Liver (tissue), 9 donors: ENCODE results near the gene PAX4. TPM values are rescaled to one million over a fixed set of nuclear protein-coding genes. Genes with fewer than 3 reads are reported as not detected.

Experiments used
- DNase-seq: peaks from one replicate; pipeline ENCODE4 v3.0.0-alpha.2; 2017; ENCODE audit warnings: low spot score
- H3K27ac ChIP-seq, 2 donors: one replicate each; pipeline ENCODE4 v1.7.0; 2013; ENCODE audit warnings: inconsistent platforms in 2 of 2, low read length in 2 of 2, control low read depth in 1 of 2, low read depth in 1 of 2, mild to moderate bottlenecking in 1 of 2
- H3K27me3 ChIP-seq, 4 donors: one replicate each; pipeline versions ENCODE4 v1.6.1 to v1.7.0; 2013; ENCODE audit warnings: low read length in 3 of 4, inconsistent platforms in 1 of 4, mild to moderate bottlenecking in 1 of 4, moderate library complexity in 1 of 4; ENCODE audit not compliant: control insufficient read depth in 4 of 4, insufficient read depth in 4 of 4
- H3K36me3 ChIP-seq, 4 donors: one replicate each; pipeline versions ENCODE4 v1.6.1 to v1.7.0; 2013; ENCODE audit warnings: low read length in 3 of 4, mild to moderate bottlenecking in 3 of 4, low read depth in 1 of 4, moderate library complexity in 1 of 4; ENCODE audit not compliant: control insufficient read depth in 4 of 4, insufficient read depth in 3 of 4
- H3K4me1 ChIP-seq, 4 donors: one replicate each; pipeline versions ENCODE4 v1.6.1 to v1.7.0; 2013; ENCODE audit warnings: low read length in 3 of 4, mild to moderate bottlenecking in 3 of 4, moderate library complexity in 1 of 4; ENCODE audit not compliant: control insufficient read depth in 4 of 4, insufficient read depth in 4 of 4
- H3K4me3 ChIP-seq, 3 donors: one replicate each; pipeline versions ENCODE4 v1.6.1 to v1.7.0; 2013; ENCODE audit warnings: low read length in 3 of 3, control low read depth in 1 of 3, low read depth in 1 of 3, mild to moderate bottlenecking in 1 of 3
- H3K9ac ChIP-seq, 2 donors: one replicate each; pipeline ENCODE4 v1.7.0; 2013; ENCODE audit warnings: low read length in 2 of 2, mild to moderate bottlenecking in 2 of 2, moderate library complexity in 2 of 2, control low read depth in 1 of 2, low read depth in 1 of 2
- H3K9me3 ChIP-seq, 4 donors: one replicate each; pipeline versions ENCODE4 v1.6.1 to v1.7.0; 2013; ENCODE audit warnings: low read length in 3 of 4; ENCODE audit not compliant: control insufficient read depth in 4 of 4
- EGR1 ChIP-seq, 2 donors: IDR thresholded peaks; 2 replicates each; pipeline ENCODE4 v1.6.1; 2016 to 2018; ENCODE audit warnings: antibody characterized with exemption in 2 of 2, low read depth in 2 of 2
- FOXA1 ChIP-seq: IDR thresholded peaks from 2 replicates; pipeline ENCODE4 v1.6.1; 2016; ENCODE audit warnings: antibody characterized with exemption
- FOXA2 ChIP-seq: IDR thresholded peaks from 2 replicates; pipeline ENCODE4 v1.6.1; 2016; ENCODE audit warnings: antibody characterized with exemption
- GABPA ChIP-seq, 2 donors: IDR thresholded peaks in 1 of 2; conservative IDR thresholded peaks in 1 of 2; 2 replicates each; pipeline ENCODE4 v1.6.1; 2016; ENCODE audit warnings: antibody characterized with exemption in 2 of 2, mild to moderate bottlenecking in 1 of 2, moderate library complexity in 1 of 2
- HNF4A ChIP-seq, 2 donors: conservative IDR thresholded peaks; 2 replicates each; pipeline ENCODE4 v1.6.1; 2016; ENCODE audit warnings: antibody characterized with exemption in 2 of 2, mild to moderate bottlenecking in 2 of 2
- HNF4G ChIP-seq: IDR thresholded peaks from 2 replicates; pipeline ENCODE4 v1.6.1; 2016; ENCODE audit warnings: antibody characterized with exemption
- JUND ChIP-seq, 2 donors: IDR thresholded peaks; 2 replicates each; pipeline ENCODE4 v1.6.1; 2016; ENCODE audit warnings: antibody characterized with exemption in 2 of 2
- NR2F2 ChIP-seq: IDR thresholded peaks from 2 replicates; pipeline ENCODE4 v1.6.1; 2016; ENCODE audit warnings: antibody characterized with exemption
- RAD21 ChIP-seq, 2 donors: IDR thresholded peaks; 2 replicates each; pipeline ENCODE4 v1.6.1; 2016; ENCODE audit warnings: antibody characterized with exemption in 2 of 2, mild to moderate bottlenecking in 2 of 2
- REST ChIP-seq: IDR thresholded peaks from 2 replicates; pipeline ENCODE4 v1.6.1; 2016; ENCODE audit warnings: antibody characterized with exemption, mild to moderate bottlenecking
- RXRA ChIP-seq, 2 donors: IDR thresholded peaks; 2 replicates each; pipeline ENCODE4 v1.6.1; 2017 to 2018; ENCODE audit warnings: antibody characterized with exemption in 2 of 2, mild to moderate bottlenecking in 1 of 2
- SP1 ChIP-seq: IDR thresholded peaks from 2 replicates; pipeline ENCODE4 v1.6.1; 2018; ENCODE audit warnings: antibody characterized with exemption, mild to moderate bottlenecking
- TAF1 ChIP-seq: conservative IDR thresholded peaks from 2 replicates; pipeline ENCODE4 v1.6.1; 2016; ENCODE audit warnings: antibody characterized with exemption, mild to moderate bottlenecking
- YY1 ChIP-seq: IDR thresholded peaks from 2 replicates; pipeline ENCODE4 v1.6.1; 2016; ENCODE audit warnings: antibody characterized with exemption, mild to moderate bottlenecking
- WGBS: extraction: QIAGEN DNeasy Blood & Tissue Kit; methylation state at CpG from one replicate; pipeline ENCODE4 v1.1.7; 2013; 5-methylcytosine and 5-hydroxymethylcytosine counted together
- polyA plus RNA-seq, 2 donors: library from polyadenylated mRNA; stranded (reverse) in 1 of 2; unstranded in 1 of 2; fragments of 200-250 nt in 1 of 2; fragments of >200 nt in 1 of 2; fragmentation: Nextera tagmentation in 1 of 2; extraction: Ambion mirVana in 1 of 2; gene quantifications; one replicate each; pipeline versions ENCODE4 v1.2.1 to v1.2.3, GENCODE V29; 2013 to 2015
- total RNA-seq, 2 donors: library from RNA; depleted of rRNA; stranded (reverse); fragments of >200 nt; gene quantifications; one replicate each; pipeline ENCODE4 v1.2.3, GENCODE V29; 2014
- TF ChIP-seq, protein P1 (sequence below): IDR thresholded peaks from 2 replicates; pipeline ENCODE4 v1.6.1; 2016; ENCODE audit warnings: antibody characterized with exemption
- TF ChIP-seq, protein P2 (sequence below): IDR thresholded peaks from 2 replicates; pipeline ENCODE4 v1.6.1; 2016; ENCODE audit warnings: antibody characterized with exemption
- TF ChIP-seq, protein P3 (sequence below): fragments of 150-350 bp; IDR thresholded peaks from 2 replicates; pipeline ENCODE4 v1.5.1; 2017; ENCODE audit warnings: improper control_type of control experiment, low read depth, low read length; ENCODE audit not compliant: missing input control
- donor health status: healthy.
- donor health status: healthy.
- donor health status: healthy.
- donor health status: healthy.
- donor health status: healthy.

Gene PAX4
- total and polyA plus RNA-seq, 4 donors, result not detected

- no peak for TF ChIP-seq RXRA (IDR thresholded peaks at IDR 0.05)
- TF ChIP-seq HNF4A (conservative IDR thresholded peaks at IDR 0.05), result no peak
- TF ChIP-seq EGR1 (IDR thresholded peaks at IDR 0.05; ENCODE audit: low read depth in 2 of 2), result no peak
- TF ChIP-seq FOXA2, result no peak
- no peak for TF ChIP-seq JUND (IDR thresholded peaks at IDR 0.05)
Measured at GRCh38 chr7:127619681-127620405, 1.9 kb upstream of the PAX4 start (continued).

- Histone ChIP-seq H3K4me3 (no peak overlapping the region), H3K27ac (no peak overlapping the region), H3K27me3 (peaks cover 0 to 14% (median 3%) of the 10 kb centered on the region in 4 donors), H3K9ac (no peak overlapping the region), H3K36me3 (no peaks in the 10 kb centered on the region), H3K4me1 (peaks cover 0 to 5% (median 0%) of the 10 kb centered on the region in 4 donors), H3K9me3 (no peaks in the 10 kb centered on the region)
- WGBS, result 61% methylated on average over 1 of the region's 1 CpG
- TF ChIP-seq REST, result no peak
- no peak for TF ChIP-seq HNF4A (conservative IDR thresholded peaks at IDR 0.05)
- TF ChIP-seq TAF1, result no peak
- no peak for TF ChIP-seq GABPA (IDR thresholded peaks at IDR 0.05 in 1 of 2, conservative IDR thresholded peaks at IDR 0.05 in 1 of 2)
- TF ChIP-seq, protein P1, sequence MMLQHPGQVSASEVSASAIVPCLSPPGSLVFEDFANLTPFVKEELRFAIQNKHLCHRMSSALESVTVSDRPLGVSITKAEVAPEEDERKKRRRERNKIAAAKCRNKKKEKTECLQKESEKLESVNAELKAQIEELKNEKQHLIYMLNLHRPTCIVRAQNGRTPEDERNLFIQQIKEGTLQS, result no peak
- no peak for TF ChIP-seq NR2F2
- TF ChIP-seq, protein P2, sequence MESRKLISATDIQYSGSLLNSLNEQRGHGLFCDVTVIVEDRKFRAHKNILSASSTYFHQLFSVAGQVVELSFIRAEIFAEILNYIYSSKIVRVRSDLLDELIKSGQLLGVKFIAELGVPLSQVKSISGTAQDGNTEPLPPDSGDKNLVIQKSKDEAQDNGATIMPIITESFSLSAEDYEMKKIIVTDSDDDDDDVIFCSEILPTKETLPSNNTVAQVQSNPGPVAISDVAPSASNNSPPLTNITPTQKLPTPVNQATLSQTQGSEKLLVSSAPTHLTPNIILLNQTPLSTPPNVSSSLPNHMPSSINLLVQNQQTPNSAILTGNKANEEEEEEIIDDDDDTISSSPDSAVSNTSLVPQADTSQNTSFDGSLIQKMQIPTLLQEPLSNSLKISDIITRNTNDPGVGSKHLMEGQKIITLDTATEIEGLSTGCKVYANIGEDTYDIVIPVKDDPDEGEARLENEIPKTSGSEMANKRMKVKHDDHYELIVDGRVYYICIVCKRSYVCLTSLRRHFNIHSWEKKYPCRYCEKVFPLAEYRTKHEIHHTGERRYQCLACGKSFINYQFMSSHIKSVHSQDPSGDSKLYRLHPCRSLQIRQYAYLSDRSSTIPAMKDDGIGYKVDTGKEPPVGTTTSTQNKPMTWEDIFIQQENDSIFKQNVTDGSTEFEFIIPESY, result no peak
- TF ChIP-seq RAD21 (IDR thresholded peaks at IDR 0.05), result no peak
- no peak for DNase-seq
Measured at GRCh38 chr7:127618775-127619174, 833 bp upstream of the PAX4 start.

DNA sequence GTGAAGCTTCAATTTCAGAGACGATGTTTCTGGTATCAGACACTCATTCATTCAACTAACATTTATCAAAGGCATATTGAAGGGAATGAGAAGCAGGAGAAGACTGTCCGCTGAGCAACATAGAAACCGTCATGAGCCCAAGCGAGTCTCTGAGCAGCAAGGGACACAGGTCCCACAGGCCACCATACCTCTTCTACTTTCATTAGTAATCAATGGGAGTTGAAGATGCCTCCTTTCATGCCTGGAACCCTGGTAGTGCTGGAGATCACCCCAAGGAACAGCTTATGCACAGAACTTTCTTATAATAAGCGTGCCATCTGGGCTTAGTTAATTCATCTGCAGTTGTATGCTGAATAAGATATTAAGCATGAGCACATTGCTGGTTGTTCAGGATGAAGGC lies 1.2 kb downstream of the PAX4 start:
- Histone ChIP-seq H3K9me3 (no peaks in the 10 kb centered on the region), H3K27me3 (peaks cover 0 to 12% (median 3%) of the 10 kb centered on the region in 4 donors)
- WGBS, result 78% methylated on average over 5 of the region's 5 CpGs

More for the DNA sequence above, 1.2 kb downstream of the PAX4 start:
- no peak overlapping the region for H3K4me3 ChIP-seq
- H3K4me1 ChIP-seq, result peaks cover 0 to 5% (median 0%) of the 10 kb centered on the region in 4 donors
- H3K27ac ChIP-seq, result no peak overlapping the region
- no peaks in the 10 kb centered on the region for H3K36me3 ChIP-seq
- TF ChIP-seq NR2F2, result no peak
- TF ChIP-seq EGR1 (IDR thresholded peaks at IDR 0.05; ENCODE audit: low read depth in 2 of 2), result no peak
- TF ChIP-seq, protein P3, sequence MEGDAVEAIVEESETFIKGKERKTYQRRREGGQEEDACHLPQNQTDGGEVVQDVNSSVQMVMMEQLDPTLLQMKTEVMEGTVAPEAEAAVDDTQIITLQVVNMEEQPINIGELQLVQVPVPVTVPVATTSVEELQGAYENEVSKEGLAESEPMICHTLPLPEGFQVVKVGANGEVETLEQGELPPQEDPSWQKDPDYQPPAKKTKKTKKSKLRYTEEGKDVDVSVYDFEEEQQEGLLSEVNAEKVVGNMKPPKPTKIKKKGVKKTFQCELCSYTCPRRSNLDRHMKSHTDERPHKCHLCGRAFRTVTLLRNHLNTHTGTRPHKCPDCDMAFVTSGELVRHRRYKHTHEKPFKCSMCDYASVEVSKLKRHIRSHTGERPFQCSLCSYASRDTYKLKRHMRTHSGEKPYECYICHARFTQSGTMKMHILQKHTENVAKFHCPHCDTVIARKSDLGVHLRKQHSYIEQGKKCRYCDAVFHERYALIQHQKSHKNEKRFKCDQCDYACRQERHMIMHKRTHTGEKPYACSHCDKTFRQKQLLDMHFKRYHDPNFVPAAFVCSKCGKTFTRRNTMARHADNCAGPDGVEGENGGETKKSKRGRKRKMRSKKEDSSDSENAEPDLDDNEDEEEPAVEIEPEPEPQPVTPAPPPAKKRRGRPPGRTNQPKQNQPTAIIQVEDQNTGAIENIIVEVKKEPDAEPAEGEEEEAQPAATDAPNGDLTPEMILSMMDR, result no peak
- TF ChIP-seq HNF4A (conservative IDR thresholded peaks at IDR 0.05), result no peak
- no peak for TF ChIP-seq YY1
- TF ChIP-seq FOXA1, result no peak
- TF ChIP-seq SP1, result no peak
- TF ChIP-seq HNF4G, result no peak
- no peak for TF ChIP-seq TAF1
- no peak for TF ChIP-seq JUND (IDR thresholded peaks at IDR 0.05)
- no peak for TF ChIP-seq REST
- DNase-seq, result no peak
- no peak overlapping the region for H3K9ac ChIP-seq
